HG03354 (cell line): ENCODE measurements around the gene PGM1.

Source experiments
- ATAC-seq: cut with Tn5 transposase; IDR thresholded peaks from one replicate; pipeline ENCODE4 v1.9.1; 2021; ENCODE audit warnings: mild to moderate bottlenecking; ENCODE audit not compliant: unreplicated experiment, poor library complexity, severe bottlenecking

Gene PGM1

DNA sequence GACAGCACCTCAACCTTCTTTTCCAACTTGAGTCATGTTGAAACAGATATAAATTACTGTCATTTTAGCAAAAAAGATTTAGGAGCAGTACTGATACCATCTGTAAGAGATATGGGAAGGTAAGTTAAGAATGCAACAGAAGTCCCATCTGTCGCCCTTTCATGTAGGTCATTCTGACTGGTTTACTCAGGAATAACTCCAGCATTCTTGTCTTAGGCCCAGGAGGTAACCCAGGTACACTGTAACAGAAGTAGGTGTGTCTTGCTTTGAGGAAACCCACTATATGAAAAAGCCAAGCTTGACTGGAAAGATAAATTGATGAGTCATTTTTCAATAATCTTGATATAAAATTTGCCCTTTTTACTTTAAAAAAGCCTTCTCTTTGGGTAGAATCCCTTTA is 35.4 kb downstream of the PGM1 start:
- ATAC-seq, result no peak

DNA sequence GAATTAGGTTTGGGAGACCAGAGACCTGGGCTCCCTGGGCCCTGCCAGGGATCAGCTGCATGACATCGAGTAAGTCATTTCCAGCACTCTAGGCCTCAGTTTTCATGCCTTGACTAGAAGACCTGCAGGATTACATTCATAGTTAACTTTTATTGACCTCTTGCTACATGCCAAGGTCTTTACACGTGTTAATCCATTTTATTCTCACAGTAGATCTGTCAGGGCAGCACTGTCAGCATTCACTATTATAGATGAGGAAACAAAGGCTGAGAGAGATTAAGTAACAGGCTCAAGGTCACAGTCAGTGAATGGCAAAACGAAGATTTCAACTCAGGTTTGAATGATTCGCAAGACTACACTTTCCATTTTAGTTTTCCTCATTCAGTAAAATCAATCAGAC is 37.0 kb downstream of the PGM1 start:
- no peak for ATAC-seq

DNA sequence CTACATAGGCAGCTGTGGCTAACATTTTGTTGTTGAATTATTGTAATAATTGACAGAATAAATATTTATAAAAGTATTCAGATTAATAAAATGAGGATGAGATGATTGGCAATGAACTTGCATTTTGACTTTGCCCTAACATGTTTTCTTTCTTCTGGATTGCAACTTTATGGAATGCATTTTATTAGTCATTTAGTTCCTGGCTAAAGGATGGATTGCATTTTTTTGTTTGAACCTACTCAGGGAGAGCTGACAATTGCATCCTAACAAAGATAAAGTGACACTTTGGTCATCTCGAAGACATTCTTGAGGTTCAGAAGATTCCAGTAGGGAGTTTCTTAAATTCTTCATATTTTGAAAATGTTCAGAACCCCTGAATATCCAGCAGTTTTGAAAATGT is 37.5 kb downstream of the PGM1 start:
- no peak for ATAC-seq

DNA sequence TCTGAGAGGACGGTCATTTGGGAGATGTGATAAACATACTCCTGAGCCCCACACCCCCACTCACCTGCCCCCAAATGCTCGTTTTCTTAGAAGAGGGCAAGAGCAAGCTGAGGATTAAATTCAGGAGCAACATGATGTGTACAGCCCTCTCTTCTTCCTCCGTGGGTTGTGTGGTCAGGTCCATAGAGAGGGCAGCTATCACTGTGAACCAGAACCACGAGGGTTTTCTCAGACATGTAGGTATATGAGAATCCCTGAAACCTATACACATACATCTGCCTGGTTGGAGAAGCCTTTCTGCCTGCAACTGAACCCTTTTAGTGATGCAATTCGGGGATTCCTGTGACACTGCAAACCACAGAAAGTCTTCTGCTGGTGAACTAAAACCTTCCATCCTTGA is 38.9 kb downstream of the PGM1 start:
- ATAC-seq, result no peak

DNA sequence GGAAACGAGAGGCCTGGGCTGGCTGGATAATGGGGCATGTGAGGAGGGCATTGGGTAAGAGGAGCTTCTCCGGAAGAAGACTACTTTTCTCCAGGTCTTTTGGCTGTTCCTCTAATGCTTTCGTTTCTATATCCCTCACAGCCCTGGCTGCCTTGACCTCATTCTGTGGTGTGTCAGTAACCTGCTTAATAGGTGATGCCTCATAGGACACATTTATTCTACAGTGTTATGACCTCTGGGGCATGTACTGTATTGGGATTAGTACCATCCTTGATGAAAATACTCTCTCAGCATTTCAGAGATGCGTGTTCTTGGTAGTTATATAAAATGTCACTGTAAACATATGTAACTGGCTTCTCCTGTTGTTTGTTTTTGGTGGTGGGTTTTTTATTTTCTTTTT is 40.1 kb downstream of the PGM1 start:
- no peak for ATAC-seq

DNA sequence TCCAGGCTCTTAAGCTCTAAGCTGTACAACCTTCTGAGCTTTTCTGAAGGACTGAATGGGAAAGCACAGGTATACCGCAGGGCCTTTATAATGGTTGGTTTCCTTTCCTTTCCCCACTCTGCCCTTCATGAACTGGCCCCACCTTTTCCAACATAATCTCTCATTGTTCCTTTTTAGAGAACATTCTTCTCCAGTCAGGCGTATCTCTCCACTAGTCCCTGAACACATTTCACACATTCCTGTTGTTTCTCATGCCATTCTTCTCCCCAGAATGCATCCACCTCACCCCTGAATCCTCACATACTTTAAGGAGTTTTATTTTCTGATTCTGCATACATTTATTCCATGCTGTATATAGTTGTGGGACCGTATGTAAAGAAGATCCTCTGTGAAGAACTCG is 41.3 kb downstream of the PGM1 start:
- no peak for ATAC-seq

DNA sequence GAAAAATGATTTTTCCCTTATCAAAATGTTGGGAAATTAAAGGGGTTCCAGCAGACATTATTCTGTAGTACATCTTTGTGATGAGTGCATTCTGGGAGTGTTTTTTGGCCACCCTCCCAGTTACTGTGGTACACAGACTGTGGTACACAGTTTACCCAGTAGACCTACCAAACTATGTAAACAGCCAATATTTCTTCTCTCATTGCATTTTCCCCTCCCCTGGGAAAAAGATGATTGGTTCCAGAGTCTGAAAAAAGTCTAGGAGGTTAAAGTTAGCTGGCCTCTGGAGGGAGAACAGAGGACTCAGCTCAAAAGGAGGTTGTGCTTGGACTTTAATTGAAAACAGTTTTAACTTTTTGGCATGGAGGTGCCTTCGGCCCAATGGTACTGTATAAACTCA is 42.5 kb downstream of the PGM1 start:
- no peak for ATAC-seq

DNA sequence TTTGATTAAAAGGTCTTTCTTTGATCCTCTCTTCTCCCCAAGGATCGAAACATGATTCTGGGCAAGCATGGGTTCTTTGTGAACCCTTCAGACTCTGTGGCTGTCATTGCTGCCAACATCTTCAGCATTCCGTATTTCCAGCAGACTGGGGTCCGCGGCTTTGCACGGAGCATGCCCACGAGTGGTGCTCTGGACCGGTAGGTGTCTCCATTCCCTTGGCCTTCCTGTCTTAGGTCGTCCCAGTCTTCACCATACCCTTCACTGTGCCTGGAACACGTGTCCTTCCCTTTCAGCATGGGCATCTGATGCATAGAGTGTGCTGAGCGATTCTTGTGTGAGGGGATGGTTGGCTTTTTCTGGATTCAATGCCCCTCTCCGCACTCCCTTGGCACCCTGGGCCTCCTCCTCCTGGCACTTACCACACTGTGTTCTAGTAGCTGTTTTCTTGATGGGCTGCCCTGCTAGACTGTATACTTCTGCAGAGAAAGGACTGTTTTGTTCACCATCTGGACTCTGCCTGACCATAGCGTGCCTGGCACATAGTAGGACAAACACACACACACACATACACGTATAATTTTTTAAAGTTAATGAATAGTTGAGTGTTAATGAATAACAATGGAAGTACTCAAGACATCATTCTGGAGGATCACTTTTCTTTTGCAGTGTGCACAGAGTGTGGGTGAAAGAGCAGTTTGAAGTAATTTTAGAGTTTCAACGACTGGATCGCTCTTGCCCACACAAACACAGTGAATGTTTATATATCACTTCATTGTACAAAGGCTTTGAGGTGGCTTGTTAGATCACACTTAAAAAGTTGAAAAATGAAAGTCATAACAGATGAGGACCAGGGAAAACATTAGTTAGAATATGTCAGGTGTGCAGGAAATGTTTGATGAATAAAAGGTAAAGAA is 43.2 kb downstream of the PGM1 start:
- no peak for ATAC-seq

DNA sequence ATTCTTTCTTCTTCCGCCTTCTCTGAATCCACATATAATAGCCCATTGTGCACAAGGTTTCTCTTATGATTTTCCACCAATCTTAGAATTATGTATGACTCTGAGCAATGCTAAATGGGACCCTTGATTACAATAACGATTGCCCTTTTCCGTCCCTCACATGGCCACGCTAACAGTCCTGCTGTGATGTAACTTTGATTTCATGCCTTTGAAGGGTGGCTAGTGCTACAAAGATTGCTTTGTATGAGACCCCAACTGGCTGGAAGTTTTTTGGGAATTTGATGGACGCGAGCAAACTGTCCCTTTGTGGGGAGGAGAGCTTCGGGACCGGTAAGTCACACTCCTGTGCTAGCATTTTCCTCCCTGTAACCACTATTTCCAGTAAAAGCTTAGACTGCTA is 45.3 kb downstream of the PGM1 start:
- ATAC-seq, result no peak

DNA sequence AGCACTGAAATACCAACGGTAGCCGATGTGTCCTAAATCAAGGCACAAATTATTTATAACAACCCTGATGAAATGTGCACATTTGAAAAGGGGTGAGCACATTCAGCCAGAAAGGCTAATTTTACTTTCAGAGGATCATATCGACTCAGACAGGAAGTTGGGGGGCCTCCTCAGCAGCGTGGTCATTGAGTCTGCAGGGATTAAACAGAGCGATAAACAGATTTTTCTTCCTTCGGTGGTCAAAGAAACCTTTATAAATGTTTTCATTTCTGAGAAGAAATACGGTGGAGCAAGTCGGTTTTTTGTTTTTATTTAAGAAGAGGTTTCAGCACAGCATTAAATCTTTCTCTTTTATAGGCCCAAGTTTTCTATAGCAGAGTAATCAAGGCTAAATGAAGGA is 45.7 kb downstream of the PGM1 start:
- no peak for ATAC-seq

DNA sequence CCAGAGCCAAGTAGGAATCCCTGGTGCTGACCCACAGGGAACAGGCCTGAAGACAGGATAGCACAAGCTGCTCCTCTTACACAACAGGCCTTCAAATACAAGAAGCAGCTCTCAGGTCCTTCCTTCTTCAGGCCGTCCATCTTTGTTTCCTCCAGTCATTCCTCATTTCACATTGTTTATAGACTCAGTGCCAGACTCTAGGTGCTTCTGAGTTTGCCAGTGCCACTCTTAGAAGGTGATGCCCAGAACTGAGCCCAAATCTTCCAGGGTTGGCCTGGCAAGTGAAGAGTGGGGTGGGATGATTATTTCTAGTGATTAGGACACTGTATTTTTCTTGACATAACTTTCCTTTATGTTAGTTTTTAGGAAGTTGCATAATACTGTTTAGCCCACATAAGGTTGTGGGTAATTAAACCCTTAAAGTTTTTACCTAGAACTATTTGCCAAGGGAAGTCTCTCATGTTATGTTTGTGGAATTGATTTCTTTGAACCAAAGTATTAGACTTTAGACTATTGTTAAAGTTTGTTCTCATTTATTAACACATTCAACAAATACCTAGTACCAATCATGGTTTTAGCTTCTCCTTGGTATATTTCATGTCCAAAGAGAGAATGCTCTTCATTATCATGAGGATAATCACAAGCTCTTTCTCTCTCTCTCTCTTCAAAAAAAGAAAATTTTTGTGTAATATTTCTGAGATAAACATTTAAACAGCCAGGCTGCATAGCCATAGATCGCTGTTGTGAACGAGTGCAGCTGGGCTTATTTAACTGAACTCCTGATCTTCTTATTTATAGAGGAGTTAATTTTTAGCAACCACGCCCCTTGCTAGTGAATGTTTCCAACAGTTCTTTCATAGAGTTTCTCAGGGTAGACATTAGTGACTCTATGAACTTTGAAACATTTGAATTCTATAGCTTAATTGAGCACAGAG is 47.7 kb downstream of the PGM1 start:
- no peak for ATAC-seq

DNA sequence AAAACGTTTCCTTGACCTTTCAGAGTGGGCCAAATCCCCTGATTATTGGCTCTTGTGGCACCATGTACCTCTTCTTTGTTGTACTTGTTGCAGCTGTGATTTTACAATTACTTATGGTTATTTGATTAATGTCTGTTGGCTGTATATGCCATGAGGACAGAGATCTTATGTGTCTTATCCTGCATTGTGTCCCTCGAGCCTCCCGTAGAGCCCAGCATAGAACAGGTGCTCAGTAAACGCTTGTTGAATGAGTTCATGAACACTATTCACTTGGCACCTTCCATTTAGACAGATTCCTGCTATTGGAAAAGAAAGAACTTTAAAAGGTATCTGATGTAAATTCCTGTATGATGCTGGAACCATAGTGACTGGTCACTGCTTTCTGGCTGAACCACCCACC is 48.4 kb downstream of the PGM1 start:
- ATAC-seq, result no peak

DNA sequence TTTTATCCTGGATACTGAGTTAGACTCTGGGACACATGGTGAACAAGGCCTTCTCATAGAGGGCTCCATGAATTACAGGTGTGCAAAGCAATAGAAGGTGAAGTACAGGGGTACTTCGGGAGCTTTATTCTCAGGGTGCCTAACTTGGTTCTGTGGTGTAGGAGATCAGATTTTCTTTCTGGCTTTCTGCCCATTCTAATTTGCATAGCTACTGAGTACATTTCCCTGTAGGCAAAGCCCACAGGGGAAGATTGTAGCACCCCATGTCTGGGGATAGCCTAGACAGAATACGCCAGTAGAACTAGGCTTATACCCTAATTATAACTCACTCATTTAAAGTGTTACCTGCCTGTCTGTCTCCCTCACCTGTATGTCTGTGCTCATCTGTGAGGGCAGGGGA is 49.7 kb downstream of the PGM1 start:
- no peak for ATAC-seq

DNA sequence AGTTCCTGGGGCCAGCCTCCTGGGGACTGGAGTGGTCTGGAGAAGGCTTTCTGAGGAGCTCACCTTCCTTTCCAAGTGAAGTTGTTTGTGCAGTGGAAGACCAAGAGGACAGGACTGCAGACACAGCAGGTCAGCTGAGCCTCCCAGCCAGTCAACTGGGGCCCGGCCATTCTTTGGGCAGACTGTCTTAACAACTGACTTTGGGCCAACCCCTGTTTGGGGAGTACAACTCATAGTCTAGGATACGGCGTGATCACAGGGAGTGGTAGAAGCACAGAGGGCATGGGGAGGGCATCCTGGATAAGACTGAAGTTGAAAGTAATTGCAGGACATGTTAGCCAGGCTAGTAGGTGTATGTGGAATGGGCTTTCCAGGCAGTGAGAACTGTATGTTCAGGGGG is 50.3 kb downstream of the PGM1 start:
- ATAC-seq, result no peak

DNA sequence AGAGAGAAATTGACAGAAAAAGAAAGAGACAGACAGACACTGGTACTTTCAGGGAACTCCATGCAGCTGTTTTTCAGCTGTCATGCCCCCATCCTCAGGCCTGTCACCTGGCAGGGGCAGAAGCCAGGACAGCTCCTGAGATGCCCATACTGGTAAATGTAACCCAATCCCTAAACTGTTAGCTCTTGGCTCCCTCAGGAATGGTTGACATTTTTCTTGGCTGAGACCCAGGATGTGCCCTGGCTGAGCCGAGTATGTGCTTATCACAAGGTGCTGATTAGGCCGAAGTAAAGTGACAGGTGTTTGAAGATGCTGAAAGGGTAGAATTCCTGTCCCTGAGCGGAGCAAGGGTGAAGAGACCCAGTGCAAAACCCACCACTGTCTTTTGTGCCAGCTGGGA is 50.7 kb downstream of the PGM1 start:
- ATAC-seq, result no peak

DNA sequence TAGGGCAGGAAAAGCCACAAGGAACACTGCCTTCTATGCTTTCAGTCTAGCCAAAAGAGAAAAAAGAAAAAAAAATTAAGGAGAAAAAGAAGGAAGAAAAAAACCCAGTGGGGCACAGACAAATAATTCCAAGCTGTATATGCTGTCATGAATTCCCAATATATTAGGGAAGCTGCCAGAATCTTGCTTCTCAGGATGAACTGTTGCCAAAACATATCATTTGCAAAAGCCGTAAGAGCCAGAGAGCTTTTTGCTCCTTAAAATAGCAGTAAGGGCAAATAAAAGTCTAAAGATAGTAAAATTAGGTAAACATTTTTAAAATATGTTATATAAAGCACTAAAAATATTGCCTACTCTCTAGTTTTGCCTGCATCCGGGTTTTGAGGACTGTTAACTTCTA is 52.1 kb downstream of the PGM1 start:
- no peak for ATAC-seq

DNA sequence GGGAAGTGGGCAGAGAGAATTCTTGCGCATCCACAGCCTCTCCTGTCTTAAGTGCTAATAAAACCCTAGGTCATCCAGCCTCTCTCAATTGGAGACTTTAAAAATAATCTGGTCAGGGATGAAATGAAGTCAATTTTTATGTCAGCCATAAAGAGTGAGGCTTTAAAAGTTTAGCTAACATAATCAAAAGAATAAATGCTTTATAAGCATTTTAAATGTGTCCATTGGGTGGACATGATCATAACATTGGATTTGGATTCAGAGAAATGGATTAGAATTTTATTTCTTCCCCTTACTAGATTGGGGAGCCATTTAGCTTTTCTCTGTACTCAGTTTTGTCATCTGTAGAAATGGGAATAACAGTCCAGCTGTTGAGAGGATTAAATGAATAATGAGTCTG is 55.5 kb downstream of the PGM1 start:
- ATAC-seq, result no peak

DNA sequence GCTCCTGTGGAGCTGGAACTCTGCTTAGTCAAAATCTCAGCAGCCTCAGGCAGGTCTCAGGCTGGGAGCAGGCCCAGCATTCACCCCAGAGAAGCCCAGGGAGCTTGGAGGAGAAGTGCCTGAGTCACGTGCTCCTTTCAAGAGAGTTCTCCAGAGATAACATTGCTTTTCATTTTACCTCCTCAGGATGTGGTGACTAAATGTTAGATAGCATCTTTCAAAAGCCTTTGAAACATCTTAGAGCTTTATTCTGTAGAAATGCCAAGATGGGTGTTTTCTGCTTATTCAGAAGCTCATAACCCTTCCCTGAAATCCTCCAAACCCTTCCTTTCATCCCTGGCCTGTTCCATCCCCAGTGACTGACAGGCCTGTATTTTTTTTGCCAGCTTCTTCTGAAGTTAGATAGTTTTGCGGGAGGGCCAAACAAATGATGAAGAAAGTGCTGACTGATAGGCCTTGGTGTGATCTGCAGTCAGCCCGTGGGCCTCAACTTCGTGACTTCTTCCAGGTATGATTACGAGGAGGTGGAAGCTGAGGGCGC is 58.0 kb downstream of the PGM1 start:
- ATAC-seq, result no peak

DNA sequence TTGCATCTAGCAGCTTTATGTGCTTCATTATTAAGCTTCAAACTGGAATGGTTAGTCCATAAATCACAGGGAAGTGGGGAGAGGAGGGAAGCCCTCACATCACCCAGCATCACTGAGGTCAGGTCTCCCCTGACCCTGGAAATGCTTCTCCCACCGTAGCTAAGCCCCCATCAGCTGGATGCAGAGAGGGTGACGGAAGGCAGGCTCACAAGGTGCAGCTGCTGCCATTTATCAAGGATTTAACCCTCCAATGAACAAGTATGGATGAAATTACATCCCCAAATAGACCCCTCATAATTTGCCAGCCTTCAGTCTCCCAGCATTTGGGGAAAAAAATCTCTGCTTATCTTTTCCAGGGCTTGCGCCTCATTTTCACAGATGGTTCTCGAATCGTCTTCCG is 60.8 kb downstream of the PGM1 start:
- ATAC-seq, result no peak

DNA sequence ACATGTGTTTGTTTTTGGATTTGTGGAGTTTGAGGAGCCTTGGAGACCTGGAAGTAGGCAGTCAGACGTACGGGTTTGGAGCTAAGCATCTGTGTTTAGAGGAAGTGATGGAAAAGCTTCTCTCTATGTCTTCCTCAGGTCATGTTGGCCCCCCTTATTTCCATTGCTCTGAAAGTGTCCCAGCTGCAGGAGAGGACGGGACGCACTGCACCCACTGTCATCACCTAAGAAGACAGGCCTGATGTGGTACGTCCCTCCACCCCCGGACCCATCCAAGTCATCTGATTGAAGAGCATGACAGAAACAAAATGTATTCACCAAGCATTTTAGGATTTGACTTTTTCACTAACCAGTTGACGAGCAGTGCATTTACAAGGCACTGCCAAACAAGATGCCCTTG is 66.2 kb downstream of the PGM1 start:
- ATAC-seq, result no peak
